GM12878 (cell line): ENCODE measurements around the gene GFOD2. TPM values are rescaled to one million over a fixed set of nuclear protein-coding genes. Genes with fewer than 3 reads are reported as not detected.

Experiments
- ATAC-seq: fragments of 200-7000 bp; cut with Tn5 transposase; 3 replicates; pipeline ENCODE4 v1.9.1; 2020; ENCODE audit warnings: mild to moderate bottlenecking, moderate library complexity
- BruUV-seq: library from RNA; stranded (reverse); fragments of 400-500 nt; replicated peaks from 2 replicates; lab custom pipeline; 2021; lab: Mats Ljungman, UMichigan
- CTCF ChIA-PET: fragments of 300-600 bp; sonication (Branson Sonifier 250); formaldehyde crosslinking; extraction: SDS; loops from one replicate; lab custom pipeline; 2021; ENCODE audit warnings: inconsistent platforms; lab: Yijun Ruan, JAX
- POLR2A ChIA-PET: fragments of 350-600 bp; formaldehyde crosslinking; extraction: SDS; loops from one replicate; lab custom pipeline; 2021; ENCODE audit warnings: inconsistent platforms; lab: Charles Lee
- RAD21 ChIA-PET: fragments of 300-600 bp; sonication (Branson Sonifier 250); formaldehyde crosslinking; loops from one replicate; lab custom pipeline; 2023; ENCODE audit warnings: antibody characterized with exemption; ENCODE audit not compliant: unreplicated experiment; lab: Charles Lee
- SMC1A ChIA-PET: fragments of 300-600 bp; sonication (Branson Sonifier 250); formaldehyde crosslinking; loops from one replicate; lab custom pipeline; 2023; ENCODE audit not compliant: unreplicated experiment, uncharacterized antibody; lab: Charles Lee
- DNase-seq: peaks from one replicate; pipeline ENCODE4 v3.0.0-alpha.2; 2011; ENCODE audit warnings: low read depth, low spot score
- FAIRE-seq: peaks from 3 replicates; lab custom pipeline; 2011; peaks lifted over from hg19 to GRCh38; lab: Jason Lieb, UNC
- H2AFZ ChIP-seq: 2 replicates; pipeline ENCODE4 v1.6.0; 2011; ENCODE audit warnings: low read depth, low read length, control low read depth; ENCODE audit not compliant: control insufficient read depth
- H3K27ac ChIP-seq: 2 replicates; pipeline ENCODE4 v1.5.1; 2011; ENCODE audit warnings: control low read depth; ENCODE audit not compliant: control insufficient read depth, insufficient read depth
- H3K27me3 ChIP-seq, 2 experiments: replicated peaks in 1 of 2; 2 replicates each; pipeline versions ENCODE4 v1.6.0 to v1.6.1; 2011; ENCODE audit warnings: low read length in 1 of 2; ENCODE audit not compliant: control insufficient read depth in 2 of 2, insufficient read depth in 2 of 2
- H3K36me3 ChIP-seq, 2 experiments: 2 replicates each; pipeline ENCODE4 v1.5.1; 2011; ENCODE audit warnings: low read length in 1 of 2; ENCODE audit not compliant: control insufficient read depth in 2 of 2, insufficient read depth in 2 of 2
- H3K4me1 ChIP-seq: 2 replicates; pipeline ENCODE4 v1.6.1; 2011; ENCODE audit warnings: mild to moderate bottlenecking, low read length, moderate library complexity, mixed read lengths; ENCODE audit not compliant: control insufficient read depth, insufficient read depth
- H3K4me2 ChIP-seq: 2 replicates; pipeline ENCODE4 v1.6.0; 2011; ENCODE audit warnings: control low read depth; ENCODE audit not compliant: control insufficient read depth, insufficient read depth
- H3K4me3 ChIP-seq: fragments of 200-600 bp; sonication (generic); 2 replicates; pipeline ENCODE4 v1.5.1; 2016
- H3K79me2 ChIP-seq: 2 replicates; pipeline ENCODE4 v1.6.0; 2011; ENCODE audit warnings: low read length; ENCODE audit not compliant: control insufficient read depth, insufficient read depth
- H3K9ac ChIP-seq: 2 replicates; pipeline ENCODE4 v1.8.0; 2011; ENCODE audit warnings: low read length, control low read depth, mixed read lengths; ENCODE audit not compliant: control insufficient read depth, insufficient read depth
- H3K9me3 ChIP-seq: replicated peaks from 3 replicates; pipeline ENCODE4 v1.5.1; 2011; ENCODE audit warnings: mild to moderate bottlenecking, low read length; ENCODE audit not compliant: control insufficient read depth, insufficient read depth
- H4K20me1 ChIP-seq: 2 replicates; pipeline ENCODE4 v1.6.0; 2011; ENCODE audit not compliant: control insufficient read depth, insufficient read depth
- ASH2L ChIP-seq: fragments of 300-600, 200-600 bp; sonication (generic); IDR thresholded peaks from 2 replicates; pipeline ENCODE4 v1.6.1; 2017; ENCODE audit warnings: low read depth, mild to moderate bottlenecking, borderline replicate concordance
- BHLHE40 ChIP-seq, 2 experiments: fragments of 450-650 bp in 1 of 2; IDR thresholded peaks; 2 replicates each; pipeline ENCODE4 v1.6.1; 2011 to 2017; ENCODE audit warnings: low read depth in 2 of 2, borderline replicate concordance in 1 of 2, improper control_type of control experiment in 1 of 2, low read length in 1 of 2, mild to moderate bottlenecking in 1 of 2
- EP300 ChIP-seq, 2 experiments: fragments of 150-350 bp in 1 of 2; IDR thresholded peaks; 2 replicates each; pipeline ENCODE4 v1.6.1; 2011 to 2012; ENCODE audit warnings: low read depth in 2 of 2, low read length in 2 of 2, borderline replicate concordance in 1 of 2, improper control_type of control experiment in 1 of 2, inconsistent platforms in 1 of 2; ENCODE audit not compliant: control insufficient read depth in 1 of 2
- HDGF ChIP-seq: fragments of 450-650 bp; IDR thresholded peaks from 2 replicates; pipeline ENCODE4 v1.6.1; 2016; ENCODE audit warnings: antibody characterized with exemption
- NR2C2 ChIP-seq: IDR thresholded peaks from 2 replicates; pipeline ENCODE4 v1.6.1; 2011; ENCODE audit warnings: borderline replicate concordance, low read depth; ENCODE audit not compliant: control insufficient read depth, insufficient read length
- TAF1 ChIP-seq: IDR thresholded peaks from 2 replicates; pipeline ENCODE4 v1.6.1; 2011; ENCODE audit warnings: mild to moderate bottlenecking, low read depth, low read length, borderline replicate concordance
- WGBS: methylation state at CpG from one replicate; pipeline ENCODE4 v1.1.6; 2016; ENCODE audit warnings: low lambda C conversion rate; ENCODE audit not compliant: insufficient replicate concordance, insufficient coverage; ENCODE audit errors: missing lambda C conversion rate; 5-methylcytosine and 5-hydroxymethylcytosine counted together
- in situ Hi-C: fragments of 300-500 bp; cut with MboI; formaldehyde crosslinking; loops from 9 replicates; pipeline ENCODE4 v1.14.3; 2018; ENCODE audit warnings: mixed read lengths
- intact Hi-C: fragments of 100-400 bp; cut with micrococcal nuclease; formaldehyde crosslinking; loops from one replicate; pipeline ENCODE4 v1.14.2; 2022; ENCODE audit not compliant: unreplicated experiment
- polyA plus RNA-seq, 11 experiments: library from polyadenylated mRNA; depleted of rRNA in 4 of 11; unstranded in 6 of 11; stranded (reverse) in 5 of 11; fragments of >200 nt; fragmentation: Nextera tagmentation in 4 of 11; fragmentation: Illumina TruSeq in 1 of 11; extraction: Ambion mirVana in 4 of 11; extraction: Trizol in 1 of 11; gene quantifications; 1 replicate in 1 of 11; 2 replicates in 10 of 11; pipeline versions ENCODE4 v1.2.1 to v1.2.3, GENCODE V29; 2011 to 2016; ENCODE audit warnings: inconsistent platforms in 2 of 11, missing spikeins in 2 of 11, low read depth in 1 of 11
- total RNA-seq, 4 experiments: library from RNA; depleted of rRNA in 3 of 4; stranded (reverse); fragments of >200 nt in 3 of 4; fragmentation: Illumina TruSeq in 1 of 4; extraction: Trizol in 1 of 4; gene quantifications; 2 replicates each; pipeline versions ENCODE4 v1.2.1 to v1.2.3, GENCODE V29; 2013 to 2021

The GFOD2 gene
- total and polyA plus RNA-seq, 10 of the 15 experiments (the other 5 are each of a cell fraction or from before 2014, with no cell fraction given), result 2.0 to 15.9 (median 12.0) TPM

DNA sequence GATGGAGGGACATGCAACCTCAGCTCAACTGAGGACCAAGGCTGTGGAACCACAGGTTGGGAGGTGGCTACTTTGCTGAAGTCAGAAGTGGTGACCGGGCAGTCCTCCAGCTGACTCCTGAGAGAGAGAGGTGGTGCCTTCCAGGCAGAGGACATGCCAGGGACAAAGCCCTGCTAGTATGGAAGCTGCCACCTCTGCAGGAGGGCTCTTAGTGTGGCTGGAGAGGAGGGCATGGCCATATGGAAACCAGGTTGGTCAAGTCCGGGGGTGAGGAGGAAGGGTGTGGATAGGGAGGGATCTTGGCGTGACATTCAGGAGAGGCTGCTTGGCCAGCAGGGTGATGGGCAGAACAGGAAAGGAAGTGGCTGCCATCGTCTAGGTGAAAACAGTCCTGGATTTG is 46.8 kb downstream of the GFOD2 start:
- Histone ChIP-seq H4K20me1 (no peaks in the 10 kb centered on the region), H3K4me2 (no peak overlapping the region), H3K9ac (no peak overlapping the region), H3K27ac (no peak overlapping the region), H3K36me3 (no peaks in the 10 kb centered on the region), H3K79me2 (no peaks in the 10 kb centered on the region), H2AFZ (no peak overlapping the region; the same call in 1 of the 2 replicates), H3K9me3 (no peaks in the 10 kb centered on the region), H3K27me3 (no peaks in the 10 kb centered on the region), H3K4me3 (no peak overlapping the region), H3K4me1 (peaks cover 31% of the 10 kb centered on the region)
- ATAC-seq, result no peak
- CTCF ChIA-PET, result interaction anchor here (0.6 to 11.9 kb wide), 42 partner anchors 11 to 408 kb away, joined by 3 to 196 read pairs (median 4); partner anchors contain the start of genes ACD, ATP6V0D1, DDX28 and DUS2
- in situ Hi-C loops (no loop called here), intact Hi-C loops (loop anchor here (1.0 to 5.0 kb wide), 4 partner anchors 45 to 256 kb away; partner anchors contain the start of genes GFOD2, RANBP10 and TSNAXIP1)
- BruUV-seq, result no TSS peak
- WGBS, result 0% methylated on average over 4 of the region's 4 CpGs
- no peak for DNase-seq
- POLR2A ChIA-PET, result interaction anchor here (0.9 kb wide), 1 partner anchor 14 kb away, joined by 3 read pairs; no protein-coding TSS in a partner anchor
- TF ChIP-seq NR2C2 (no peak), HDGF (no peak), EP300 (IDR thresholded peaks at IDR 0.05; ENCODE audit: borderline replicate concordance in 1 of 2, control insufficient read depth in 1 of 2, low read depth in 2 of 2, low read length in 2 of 2) (no peak), ASH2L (no peak), TAF1 (no peak), BHLHE40 (IDR thresholded peaks at IDR 0.05; ENCODE audit: borderline replicate concordance in 1 of 2, low read depth in 2 of 2, low read length in 1 of 2) (no peak)
- RAD21 ChIA-PET, result interaction anchor here (0.8 to 3.1 kb wide), 16 partner anchors 9 to 256 kb away, joined by 3 to 19 read pairs (median 4); partner anchors contain the start of genes EDC4, GFOD2, NUTF2 and RANBP10
- SMC1A ChIA-PET, result interaction anchor here (0.6 to 2.2 kb wide), 12 partner anchors 22 to 257 kb away, joined by 3 to 8 read pairs (median 4); partner anchors contain the start of gene CTCF
- FAIRE-seq, result no peak
